Esophagus muscularis mucosa (tissue), 4 donors: ENCODE results near the gene PHACTR3.

Experiments used
- CTCF ChIP-seq, 3 experiments: fragments of 200-600 bp in 2 of 3; fragments of 450-650 bp in 1 of 3; sonication (generic) in 2 of 3; IDR thresholded peaks; one replicate each; pipeline ENCODE4 v1.5.1; 2017 to 2019; ENCODE audit warnings: antibody characterized with exemption in 3 of 3, mild to moderate bottlenecking in 2 of 3, moderate library complexity in 1 of 3
- EP300 ChIP-seq: sonication (generic); formaldehyde crosslinking; IDR thresholded peaks from one replicate; pipeline ENCODE4 v1.6.1; 2017; ENCODE audit warnings: antibody characterized with exemption
- POLR2A ChIP-seq: fragments of 450-650 bp; IDR thresholded peaks from one replicate; pipeline ENCODE4 v1.6.1; 2017; ENCODE audit warnings: antibody characterized with exemption, moderate library complexity, mild to moderate bottlenecking, low read depth

GRCh38 chr20:59645761-59646171 is 41.4 kb downstream of the PHACTR3 start:
- TF ChIP-seq CTCF (IDR thresholded peaks at IDR 0.05) = no peak
- no peak for TF ChIP-seq POLR2A
- no peak for TF ChIP-seq EP300
